ENCODE measurements around the gene PCSK5. TPM values are rescaled to one million over a fixed set of nuclear protein-coding genes. Genes with fewer than 3 reads are reported as not detected.

PCSK5 gene
- total RNA-seq = 1.8 and 3.6 TPM in 2 replicates

DNA sequence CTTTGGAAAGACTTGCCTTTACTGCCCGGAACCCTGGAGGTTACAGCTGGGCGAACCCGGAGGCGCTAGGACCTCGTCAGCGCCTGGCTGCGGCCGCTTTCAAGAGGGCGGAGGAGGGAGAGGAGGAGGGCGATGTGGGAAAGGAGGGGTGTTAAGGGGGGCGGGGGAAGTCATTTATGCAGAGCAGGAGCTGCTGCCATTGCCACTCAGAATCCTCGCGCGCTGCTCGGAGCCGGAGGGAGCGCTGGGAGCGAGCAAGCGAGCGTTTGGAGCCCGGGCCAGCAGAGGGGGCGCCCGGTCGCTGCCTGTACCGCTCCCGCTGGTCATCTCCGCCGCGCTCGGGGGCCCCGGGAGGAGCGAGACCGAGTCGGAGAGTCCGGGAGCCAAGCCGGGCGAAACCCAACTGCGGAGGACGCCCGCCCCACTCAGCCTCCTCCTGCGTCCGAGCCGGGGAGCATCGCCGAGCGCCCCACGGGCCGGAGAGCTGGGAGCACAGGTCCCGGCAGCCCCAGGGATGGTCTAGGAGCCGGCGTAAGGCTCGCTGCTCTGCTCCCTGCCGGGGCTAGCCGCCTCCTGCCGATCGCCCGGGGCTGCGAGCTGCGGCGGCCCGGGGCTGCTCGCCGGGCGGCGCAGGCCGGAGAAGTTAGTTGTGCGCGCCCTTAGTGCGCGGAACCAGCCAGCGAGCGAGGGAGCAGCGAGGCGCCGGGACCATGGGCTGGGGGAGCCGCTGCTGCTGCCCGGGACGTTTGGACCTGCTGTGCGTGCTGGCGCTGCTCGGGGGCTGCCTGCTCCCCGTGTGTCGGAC lies at the start of gene PCSK5:
Gene PCSK5 (plus strand): TSS at position 202 of the 805 bp plus-strand sequence. CDS start 509 bp downstream, at position 711.

GRCh38 chr9:76394195-76394959 lies 503.9 kb downstream of the PCSK5 start, which contains the start of gene RFK:
TSS of gene RFK (minus strand) at chr9:76394426. CDS start at chr9:76394171, 255 bp downstream.

Data from placental pericyte (primary cell).